Tibial nerve (tissue), 4 donors: ENCODE data around the gene SATB1. TPM values are rescaled to one million over a fixed set of nuclear protein-coding genes. Genes with fewer than 3 reads are reported as not detected.

ENCODE experiments used
- DNase-seq, 2 donors: peaks; one replicate each; pipeline ENCODE4 v3.0.0-alpha.2; 2019; ENCODE audit warnings: low spot score in 2 of 2
- H3K27ac ChIP-seq, 4 donors: fragments of 200-600 bp; sonication (generic) in 3 of 4; one replicate each; pipeline ENCODE4 v1.5.1; 2017 to 2019; ENCODE audit warnings: mild to moderate bottlenecking in 1 of 4
- H3K27me3 ChIP-seq, 2 donors: fragments of 200-600 bp; sonication (generic) in 1 of 2; one replicate each; pipeline versions ENCODE4 v1.5.1 to v1.6.0; 2017 to 2019
- H3K36me3 ChIP-seq, 3 donors: fragments of 200-600 bp; sonication (generic); one replicate each; pipeline ENCODE4 v1.5.1; 2018 to 2019
- H3K4me1 ChIP-seq, 4 donors: fragments of 200-600 bp; sonication (generic) in 3 of 4; one replicate each; pipeline ENCODE4 v1.5.1; 2017 to 2019
- H3K4me3 ChIP-seq, 4 donors: fragments of 200-600 bp; sonication (generic) in 3 of 4; one replicate each; pipeline ENCODE4 v1.5.1; 2017 to 2019; ENCODE audit warnings: mild to moderate bottlenecking in 1 of 4, moderate library complexity in 1 of 4
- H3K9me3 ChIP-seq, 4 donors: fragments of 200-600 bp; sonication (generic) in 3 of 4; one replicate each; pipeline ENCODE4 v1.5.1; 2017 to 2019
- EP300 ChIP-seq, 2 donors: sonication (generic); formaldehyde crosslinking; IDR thresholded peaks; one replicate each; pipeline ENCODE4 v1.6.1; 2017; ENCODE audit warnings: antibody characterized with exemption in 2 of 2, mild to moderate bottlenecking in 1 of 2
- POLR2A ChIP-seq, 2 donors: fragments of 450-650 bp; IDR thresholded peaks; one replicate each; pipeline ENCODE4 v1.6.1; 2017; ENCODE audit warnings: antibody characterized with exemption in 2 of 2, mild to moderate bottlenecking in 2 of 2, moderate library complexity in 2 of 2
- WGBS, 2 donors: methylation state at CpG; one replicate each; pipeline ENCODE4 v1.1.5; 2018; 5-methylcytosine and 5-hydroxymethylcytosine counted together
- total RNA-seq, 4 donors: library from RNA; depleted of rRNA; stranded (reverse); fragments of >200 nt; gene quantifications; one replicate each; pipeline ENCODE4 v1.1.0, GENCODE V29; 2016
- TF ChIP-seq, protein P1 (sequence below), 5 experiments: fragments of 200-600 bp in 3 of 5; fragments of 450-650 bp in 2 of 5; sonication (generic) in 3 of 5; IDR thresholded peaks; one replicate each; pipeline ENCODE4 v1.5.1; 2016 to 2019; ENCODE audit warnings: antibody characterized with exemption in 5 of 5, mild to moderate bottlenecking in 3 of 5, moderate library complexity in 2 of 5

The SATB1 gene
- total RNA-seq, 4 donors from 2014 or later: 28.5 to 48.5 (median 42.8) TPM

- DNase-seq: no peak
- H3K4me3 ChIP-seq: no peak overlapping the region
- TF ChIP-seq EP300 (IDR thresholded peaks at IDR 0.05): no peak
- TF ChIP-seq POLR2A (IDR thresholded peaks at IDR 0.05): no peak
- TF ChIP-seq, protein P1, sequence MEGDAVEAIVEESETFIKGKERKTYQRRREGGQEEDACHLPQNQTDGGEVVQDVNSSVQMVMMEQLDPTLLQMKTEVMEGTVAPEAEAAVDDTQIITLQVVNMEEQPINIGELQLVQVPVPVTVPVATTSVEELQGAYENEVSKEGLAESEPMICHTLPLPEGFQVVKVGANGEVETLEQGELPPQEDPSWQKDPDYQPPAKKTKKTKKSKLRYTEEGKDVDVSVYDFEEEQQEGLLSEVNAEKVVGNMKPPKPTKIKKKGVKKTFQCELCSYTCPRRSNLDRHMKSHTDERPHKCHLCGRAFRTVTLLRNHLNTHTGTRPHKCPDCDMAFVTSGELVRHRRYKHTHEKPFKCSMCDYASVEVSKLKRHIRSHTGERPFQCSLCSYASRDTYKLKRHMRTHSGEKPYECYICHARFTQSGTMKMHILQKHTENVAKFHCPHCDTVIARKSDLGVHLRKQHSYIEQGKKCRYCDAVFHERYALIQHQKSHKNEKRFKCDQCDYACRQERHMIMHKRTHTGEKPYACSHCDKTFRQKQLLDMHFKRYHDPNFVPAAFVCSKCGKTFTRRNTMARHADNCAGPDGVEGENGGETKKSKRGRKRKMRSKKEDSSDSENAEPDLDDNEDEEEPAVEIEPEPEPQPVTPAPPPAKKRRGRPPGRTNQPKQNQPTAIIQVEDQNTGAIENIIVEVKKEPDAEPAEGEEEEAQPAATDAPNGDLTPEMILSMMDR (IDR thresholded peaks at IDR 0.05): no peak
- H3K36me3 ChIP-seq: no peaks in the 10 kb centered on the region
- H3K27me3 ChIP-seq: peaks cover 0 to 21% of the 10 kb centered on the region in 2 donors
- no peak overlapping the region for H3K27ac ChIP-seq
- peaks cover 0 to 31% (median 15%) of the 10 kb centered on the region in 4 donors for H3K4me1 ChIP-seq
- H3K9me3 ChIP-seq: peaks cover 0 to 9% (median 0%) of the 10 kb centered on the region in 4 donors
Observed at GRCh38 chr3:18447720-18448119, 22.6 kb upstream of the SATB1 start.

GRCh38 chr3:18446149-18446825, 21.1 kb upstream of the SATB1 start:
- peak overlapping the region in 2 of 4 donors; percentile 64 to 76 for H3K27ac ChIP-seq
- H3K4me1 ChIP-seq: peaks cover 0 to 31% (median 15%) of the 10 kb centered on the region in 4 donors
- DNase-seq: no peak
- TF ChIP-seq POLR2A (IDR thresholded peaks at IDR 0.05) (no peak), EP300 (IDR thresholded peaks at IDR 0.05) (no peak)
- TF ChIP-seq, protein P1 (IDR thresholded peaks at IDR 0.05): no peak
- 14 to 15% methylated on average over 7 of the region's 7 CpGs for WGBS, 2 donors
- H3K9me3 ChIP-seq: peaks cover 0 to 9% (median 0%) of the 10 kb centered on the region in 4 donors
- H3K4me3 ChIP-seq: peak overlapping the region in 2 of 4 donors; percentile 49 to 64
- peaks cover 0 to 26% of the 10 kb centered on the region in 2 donors for H3K27me3 ChIP-seq
- H3K36me3 ChIP-seq: no peaks in the 10 kb centered on the region

DNA sequence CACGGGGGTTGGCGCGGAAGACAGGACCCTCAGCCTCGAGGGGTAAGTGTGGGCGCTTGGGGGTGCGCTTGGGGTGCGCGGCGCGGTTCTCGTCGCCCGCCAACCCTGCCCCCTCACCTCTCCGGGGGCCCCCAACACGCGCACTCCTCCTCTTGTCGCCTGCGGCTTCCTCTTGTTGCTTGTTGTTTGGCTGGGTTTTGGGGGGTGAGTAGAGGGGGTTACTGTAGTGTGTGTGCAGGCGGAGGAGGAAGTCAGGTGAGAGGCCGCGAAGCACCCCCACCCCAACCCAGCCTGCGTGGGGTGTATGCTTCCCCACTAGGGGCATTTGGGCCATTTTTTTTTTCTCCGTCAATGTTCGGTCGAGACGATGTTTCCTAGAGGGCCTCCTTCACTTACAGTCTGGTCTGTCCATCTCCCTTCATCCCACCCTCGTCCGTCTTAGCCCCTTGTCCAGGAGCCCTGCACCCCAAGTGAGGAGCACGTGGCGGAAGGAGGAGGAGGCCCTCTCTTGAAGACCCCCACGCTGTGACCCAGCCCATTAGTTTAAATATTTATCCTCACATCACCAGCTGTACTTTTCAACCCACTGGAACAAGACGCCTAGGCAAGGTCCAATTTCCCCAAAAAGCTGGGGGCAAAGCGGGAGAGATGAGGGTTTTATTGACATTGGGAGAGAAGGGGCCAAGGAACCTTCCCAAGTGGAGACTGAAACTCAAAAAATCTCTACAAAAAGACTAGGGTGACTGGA, 20.4 kb upstream of the SATB1 start:
- H3K27ac ChIP-seq: peak overlapping the region in 3 of 4 donors; percentile 64 to 76 (median 75)

GRCh38 chr3:18444595-18445400, 19.7 kb upstream of the SATB1 start:
- Histone ChIP-seq H3K4me3 (peak overlapping the region; percentile 51 to 74 (median 62)), H3K9me3 (peaks cover 0 to 7% (median 0%) of the 10 kb centered on the region in 4 donors), H3K27me3 (peaks cover 0 to 26% of the 10 kb centered on the region in 2 donors), H3K36me3 (no peaks in the 10 kb centered on the region), H3K27ac (peak overlapping the region; percentile 10 to 76 (median 74)), H3K4me1 (peaks cover 0 to 31% (median 15%) of the 10 kb centered on the region in 4 donors)
- TF ChIP-seq POLR2A (IDR thresholded peaks at IDR 0.05) (no peak), EP300 (IDR thresholded peaks at IDR 0.05) (no peak)
- TF ChIP-seq, protein P1 (IDR thresholded peaks at IDR 0.05): peak; percentile 32 to 87 (median 83)
- WGBS, 2 donors: 0 to 1% methylated on average over 39 to 76 of the region's 113 CpGs
- DNase-seq: peak in 1 of 2 donors; percentile 27

More for the DNA sequence above, 20.4 kb upstream of the SATB1 start:
- Histone ChIP-seq H3K4me1 (peaks cover 0 to 31% (median 15%) of the 10 kb centered on the region in 4 donors), H3K27me3 (peaks cover 0 to 26% of the 10 kb centered on the region in 2 donors), H3K9me3 (peaks cover 0 to 9% (median 0%) of the 10 kb centered on the region in 4 donors), H3K4me3 (peak overlapping the region; percentile 49 to 64 (median 56)), H3K36me3 (no peaks in the 10 kb centered on the region)
- DNase-seq: no peak
- TF ChIP-seq, protein P1 (IDR thresholded peaks at IDR 0.05): no peak
- TF ChIP-seq POLR2A (IDR thresholded peaks at IDR 0.05) (no peak), EP300 (IDR thresholded peaks at IDR 0.05) (no peak)
- WGBS, 2 donors: 5 to 6% methylated on average over 31 to 33 of the region's 33 CpGs
